ENCODE data around the gene CCDC136.
A peak's percentile ranks its signal among the peaks of the same experiment; 100 is the strongest.

CCDC136 gene

DNA sequence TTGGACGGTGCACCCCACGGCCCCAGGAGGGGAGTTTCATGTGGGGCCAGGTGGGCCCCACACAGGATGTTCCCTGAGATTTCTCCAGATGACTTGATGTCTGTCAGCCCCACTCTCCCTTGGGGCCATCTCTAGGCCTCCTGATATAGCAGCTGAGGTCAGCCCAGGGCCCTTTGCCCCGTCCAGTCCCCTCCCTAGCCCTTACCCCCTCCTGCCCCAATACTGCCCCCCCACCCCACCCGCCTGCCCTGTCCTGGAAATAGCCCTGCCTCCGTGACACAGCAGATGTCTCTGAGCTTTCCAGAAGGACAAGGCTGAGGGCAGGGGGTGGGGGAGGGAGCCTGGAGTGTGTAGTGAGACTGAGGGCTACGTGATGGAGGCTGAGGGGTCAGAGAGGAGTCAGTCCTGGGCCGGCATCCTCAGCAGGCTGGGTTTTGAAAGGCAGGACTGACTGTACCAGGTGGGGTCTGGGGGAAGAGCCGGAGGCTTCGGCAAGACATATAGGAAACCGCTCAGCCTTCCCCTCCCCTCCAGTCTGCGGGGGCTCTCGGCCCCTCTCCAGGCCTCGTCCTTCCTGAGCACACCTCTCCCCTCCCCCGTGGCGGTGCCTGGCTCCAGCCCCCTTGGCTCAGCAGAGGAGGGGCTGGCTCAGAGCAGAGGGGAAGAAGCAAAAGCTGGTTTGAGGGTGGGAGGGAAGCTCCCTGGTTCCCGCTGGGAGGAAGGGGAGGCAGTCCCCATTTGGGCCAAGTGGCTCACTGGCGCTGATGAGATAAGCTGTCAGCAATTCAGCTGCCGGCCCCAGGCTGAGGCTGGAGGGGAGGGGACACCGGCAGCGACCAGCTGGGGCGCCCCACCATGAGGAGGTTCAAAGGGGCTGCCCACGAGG lies 40.5 kb downstream of the CCDC136 start:
- no peaks in the 10 kb centered on the region for H3K36me3 Mint-ChIP-seq

DNA sequence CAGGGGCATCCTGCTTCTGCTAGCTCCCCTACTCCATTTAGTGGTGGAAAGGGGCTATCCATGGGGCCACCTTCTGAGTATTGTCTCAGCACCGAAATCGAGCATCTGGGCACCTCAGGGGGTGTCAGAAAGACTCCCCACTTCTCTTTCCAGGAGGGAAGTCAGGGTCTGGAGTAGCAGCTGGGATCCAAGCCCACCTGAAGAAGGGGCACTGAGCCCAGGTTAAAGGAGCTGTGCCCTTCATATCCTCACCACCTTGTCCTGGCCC lies 41.0 kb downstream of the CCDC136 start:
- Mint-ChIP-seq H3K27me3 (peaks cover 14% of the 10 kb centered on the region), H3K4me3 (no peak overlapping the region), H3K36me3 (no peaks in the 10 kb centered on the region), H3K4me1 (peaks cover 13% of the 10 kb centered on the region), H3K27ac (no peak overlapping the region), H3K9me3 (no peaks in the 10 kb centered on the region)

More for the DNA sequence above, 40.5 kb downstream of the CCDC136 start:
- Mint-ChIP-seq H3K27ac (no peak overlapping the region), H3K27me3 (peaks cover 14% of the 10 kb centered on the region), H3K4me3 (no peak overlapping the region), H3K9me3 (no peaks in the 10 kb centered on the region), H3K4me1 (peaks cover 13% of the 10 kb centered on the region)

DNA sequence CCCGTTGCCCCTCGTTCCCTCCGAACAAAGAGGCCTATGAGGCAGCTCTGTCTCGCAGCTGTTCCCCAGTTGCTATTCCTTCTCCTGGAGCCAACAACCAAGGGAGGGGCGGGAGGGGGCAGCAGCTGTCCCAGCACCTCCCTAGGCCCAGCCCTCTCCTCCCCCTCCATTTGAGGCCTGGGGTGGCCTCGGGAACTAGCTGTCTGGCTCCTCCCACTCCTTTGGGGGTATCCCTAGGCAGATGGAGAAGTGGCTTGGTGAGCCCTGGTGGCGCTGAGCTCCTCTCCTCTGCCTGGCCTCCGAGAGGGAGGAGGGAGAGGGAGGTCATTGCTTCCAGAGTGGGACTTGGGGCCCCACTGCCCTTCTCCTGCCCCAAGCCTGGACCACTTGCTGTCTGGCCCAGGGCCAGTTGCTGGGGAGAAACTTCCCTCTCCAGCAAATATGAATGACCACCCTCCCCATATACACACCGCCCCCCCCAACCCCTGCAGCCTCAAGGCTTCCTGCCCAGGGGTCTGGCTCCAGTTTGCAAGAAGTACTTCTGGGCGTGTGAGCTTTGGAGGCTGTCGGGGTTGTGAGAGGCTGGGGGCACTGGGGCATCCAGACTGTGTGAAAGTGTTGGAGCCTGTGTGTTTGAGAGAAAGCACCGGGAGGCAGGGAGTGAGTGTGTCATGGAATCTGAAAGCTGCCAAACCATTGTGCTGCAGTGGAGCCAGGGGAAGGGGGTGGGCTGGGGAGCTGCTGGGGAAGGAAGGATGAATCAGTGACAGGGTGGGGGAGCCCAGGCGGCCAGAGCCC lies 41.6 kb downstream of the CCDC136 start:
- H3K4me3 Mint-ChIP-seq, result no peak overlapping the region
- H3K36me3 Mint-ChIP-seq, result no peaks in the 10 kb centered on the region
- H3K9me3 Mint-ChIP-seq, result no peaks in the 10 kb centered on the region
- H3K27ac Mint-ChIP-seq, result no peak overlapping the region
- H3K4me1 Mint-ChIP-seq, result peaks cover 13% of the 10 kb centered on the region
- peaks cover 11% of the 10 kb centered on the region for H3K27me3 Mint-ChIP-seq

DNA sequence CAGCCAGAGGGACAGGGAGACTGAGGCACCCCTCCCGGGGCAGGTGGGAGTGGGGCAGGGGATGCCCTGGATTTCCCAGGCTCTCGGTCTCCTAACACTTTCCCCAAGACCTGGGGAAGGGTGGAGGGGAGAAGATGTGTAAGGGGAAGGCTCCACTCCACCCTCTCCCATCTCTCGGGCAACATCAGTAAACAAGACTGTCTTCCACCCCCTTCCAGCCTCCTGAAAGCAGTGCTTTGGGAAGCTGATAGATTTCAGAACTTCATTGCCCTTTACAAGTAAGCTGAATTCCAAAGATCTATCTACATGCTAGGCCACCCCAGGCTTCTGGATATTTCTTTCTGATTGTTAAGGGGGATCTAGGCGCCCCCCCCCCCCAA lies 42.2 kb downstream of the CCDC136 start:
- Mint-ChIP-seq H3K4me1 (peaks cover 13% of the 10 kb centered on the region), H3K27me3 (peaks cover 8% of the 10 kb centered on the region), H3K4me3 (no peak overlapping the region), H3K9me3 (no peaks in the 10 kb centered on the region), H3K36me3 (no peaks in the 10 kb centered on the region), H3K27ac (no peak overlapping the region)

DNA sequence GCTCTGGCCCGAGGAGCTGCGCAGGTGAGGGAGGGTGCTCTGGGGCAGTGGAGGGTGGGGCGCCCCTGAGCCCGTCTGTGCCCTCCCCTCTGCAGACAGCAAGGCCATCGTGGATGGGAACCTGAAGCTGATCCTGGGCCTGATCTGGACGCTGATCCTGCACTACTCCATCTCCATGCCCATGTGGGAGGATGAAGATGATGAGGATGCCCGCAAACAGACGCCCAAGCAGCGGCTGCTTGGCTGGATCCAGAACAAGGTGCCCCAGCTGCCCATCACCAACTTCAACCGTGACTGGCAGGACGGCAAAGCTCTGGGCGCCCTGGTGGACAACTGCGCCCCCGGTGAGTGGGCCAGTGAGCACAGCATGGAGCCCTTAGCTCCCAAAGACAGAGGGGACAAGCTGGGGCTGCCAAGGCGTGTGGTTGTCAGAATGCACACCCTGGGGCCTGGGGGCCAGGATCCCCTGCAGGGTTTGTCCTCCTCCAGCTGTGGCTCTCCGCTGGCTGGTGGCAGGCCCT lies 43.5 kb downstream of the CCDC136 start:
- no peak overlapping the region for H3K4me3 Mint-ChIP-seq
- peaks cover 5% of the 10 kb centered on the region for H3K4me1 Mint-ChIP-seq
- H3K27me3 Mint-ChIP-seq, result peaks cover 1% of the 10 kb centered on the region
- no peaks in the 10 kb centered on the region for H3K9me3 Mint-ChIP-seq
- no peak overlapping the region for H3K27ac Mint-ChIP-seq
- H3K36me3 Mint-ChIP-seq, result no peaks in the 10 kb centered on the region

DNA sequence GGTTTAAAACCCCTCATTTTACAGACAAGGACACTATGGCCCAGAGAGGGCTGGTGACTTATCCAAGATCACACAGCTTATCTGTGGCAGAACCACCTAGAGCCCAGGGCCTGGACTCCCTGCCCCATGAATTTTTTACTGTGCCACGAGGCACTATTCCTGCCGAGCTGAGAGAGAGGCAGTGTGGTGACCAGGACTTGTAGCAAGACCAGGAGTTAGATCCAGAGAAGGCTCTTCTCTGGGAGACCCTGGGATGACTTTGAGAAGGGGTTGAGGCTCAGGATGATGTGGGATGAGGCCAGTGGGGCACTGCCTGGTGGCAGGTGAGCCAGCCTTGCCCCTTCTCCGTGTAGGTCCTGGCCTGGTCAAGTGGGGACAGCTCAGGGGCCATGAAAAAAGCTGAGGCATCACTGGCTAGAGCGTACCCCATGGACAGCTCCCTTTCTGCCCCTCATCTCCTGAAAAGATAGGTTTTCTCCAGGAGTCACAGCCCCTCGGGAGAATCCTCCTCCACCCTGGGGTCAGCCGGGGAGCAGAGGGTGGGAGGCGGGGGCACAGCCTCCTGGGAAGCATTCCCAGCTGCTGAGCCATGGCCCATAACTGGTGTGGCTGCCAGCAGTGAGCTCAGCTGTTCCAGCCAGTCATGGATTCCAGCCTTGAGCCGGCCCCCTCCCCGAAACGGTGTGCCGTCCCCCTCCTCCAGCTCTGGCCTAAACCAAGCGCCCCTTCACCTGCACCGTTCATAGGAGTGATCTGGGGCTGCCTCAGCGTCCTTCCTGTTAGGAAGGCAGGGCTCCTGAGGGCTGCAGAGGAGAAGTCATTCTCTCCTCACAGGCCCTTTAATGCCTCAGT lies 44.2 kb downstream of the CCDC136 start:
- no peaks in the 10 kb centered on the region for H3K36me3 Mint-ChIP-seq
- no peaks in the 10 kb centered on the region for H3K4me1 Mint-ChIP-seq
- peak overlapping the region; percentile 59 for H3K27ac Mint-ChIP-seq

DNA sequence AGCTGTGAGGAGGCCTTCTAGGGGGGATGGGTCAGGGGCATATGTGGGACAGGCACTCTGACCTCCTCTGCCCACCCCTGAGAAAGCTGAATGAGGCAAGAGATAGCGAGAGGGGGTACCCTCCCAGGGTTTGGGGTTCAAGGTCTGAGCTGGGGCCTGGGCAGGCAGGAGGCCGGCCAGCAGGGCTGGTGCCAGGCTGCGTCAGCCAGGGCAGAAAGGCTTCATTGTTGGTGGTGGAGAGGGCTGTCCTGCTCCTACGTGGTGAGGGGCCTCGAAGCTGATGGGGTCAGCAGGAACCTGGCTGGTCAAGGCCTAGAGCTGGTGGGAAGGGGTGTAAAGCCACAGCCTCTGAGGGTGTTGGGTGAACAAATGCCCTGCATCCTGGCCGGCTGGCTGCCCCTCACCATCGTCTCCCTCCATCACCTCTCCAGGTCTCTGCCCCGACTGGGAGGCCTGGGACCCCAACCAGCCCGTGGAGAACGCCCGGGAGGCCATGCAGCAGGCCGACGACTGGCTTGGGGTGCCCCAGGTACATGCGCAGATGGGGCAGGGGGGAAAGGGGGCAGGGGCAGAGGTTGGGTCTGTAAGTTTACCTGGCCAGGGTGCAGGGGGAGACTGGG lies 45.1 kb downstream of the CCDC136 start:
- H3K9me3 Mint-ChIP-seq, result no peaks in the 10 kb centered on the region
- H3K27ac Mint-ChIP-seq, result no peak overlapping the region
- no peak overlapping the region for H3K4me3 Mint-ChIP-seq
- H3K27me3 Mint-ChIP-seq, result peaks cover 1% of the 10 kb centered on the region
- no peaks in the 10 kb centered on the region for H3K4me1 Mint-ChIP-seq
- H3K36me3 Mint-ChIP-seq, result no peaks in the 10 kb centered on the region

More for the DNA sequence above, 44.2 kb downstream of the CCDC136 start:
- no peaks in the 10 kb centered on the region for H3K9me3 Mint-ChIP-seq
- H3K27me3 Mint-ChIP-seq, result peaks cover 1% of the 10 kb centered on the region
- no peak overlapping the region for H3K4me3 Mint-ChIP-seq

DNA sequence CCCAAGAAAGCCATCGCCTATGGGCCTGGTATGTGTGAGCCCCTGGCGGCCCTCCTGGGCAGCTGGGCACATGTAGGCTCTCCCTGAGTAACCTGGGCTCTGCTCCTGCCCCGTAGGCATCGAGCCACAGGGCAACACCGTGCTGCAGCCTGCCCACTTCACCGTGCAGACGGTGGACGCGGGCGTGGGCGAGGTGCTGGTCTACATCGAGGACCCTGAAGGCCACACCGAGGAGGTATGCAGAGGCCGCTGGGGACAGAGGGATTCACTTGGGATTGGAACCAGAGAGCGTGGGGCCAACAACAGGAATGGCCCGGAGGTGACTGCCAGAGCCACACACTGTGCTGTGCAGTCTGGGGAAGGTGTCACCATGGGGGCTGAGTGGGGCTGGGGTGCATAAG lies 45.8 kb downstream of the CCDC136 start:
- H3K36me3 Mint-ChIP-seq, result no peaks in the 10 kb centered on the region

DNA sequence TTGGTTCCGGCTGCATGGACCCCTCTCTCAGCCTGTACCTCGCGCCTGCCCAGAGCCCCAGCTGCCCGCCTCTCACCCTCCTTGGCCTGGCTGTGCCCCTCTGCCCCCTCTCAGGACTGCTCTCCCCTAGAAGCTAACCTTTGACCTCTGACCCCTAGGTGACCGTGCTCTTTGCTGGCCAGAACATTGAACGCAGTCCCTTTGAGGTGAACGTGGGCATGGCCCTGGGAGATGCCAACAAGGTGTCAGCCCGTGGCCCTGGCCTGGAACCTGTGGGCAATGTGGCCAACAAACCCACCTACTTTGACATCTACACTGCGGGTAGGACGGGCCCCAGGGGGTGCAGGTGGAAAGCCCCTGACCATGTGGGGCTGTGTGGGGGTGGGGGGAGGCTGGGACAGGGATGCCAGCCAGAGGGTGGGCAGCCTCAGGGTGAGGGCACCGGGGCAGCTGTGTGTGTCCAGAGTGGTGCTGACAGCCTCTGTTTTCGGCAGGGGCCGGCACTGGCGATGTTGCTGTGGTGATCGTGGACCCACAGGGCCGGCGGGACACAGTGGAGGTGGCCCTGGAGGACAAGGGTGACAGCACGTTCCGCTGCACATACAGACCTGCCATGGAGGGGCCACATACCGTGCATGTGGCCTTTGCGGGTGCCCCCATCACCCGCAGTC lies 46.5 kb downstream of the CCDC136 start:
- H3K4me3 Mint-ChIP-seq, result no peak overlapping the region
- no peaks in the 10 kb centered on the region for H3K27me3 Mint-ChIP-seq
- no peaks in the 10 kb centered on the region for H3K36me3 Mint-ChIP-seq
- no peaks in the 10 kb centered on the region for H3K9me3 Mint-ChIP-seq
- H3K4me1 Mint-ChIP-seq, result no peaks in the 10 kb centered on the region
- no peak overlapping the region for H3K27ac Mint-ChIP-seq

More for the DNA sequence above, 45.8 kb downstream of the CCDC136 start:
- H3K9me3 Mint-ChIP-seq, result no peaks in the 10 kb centered on the region
- no peak overlapping the region for H3K4me3 Mint-ChIP-seq
- H3K27me3 Mint-ChIP-seq, result no peaks in the 10 kb centered on the region
- H3K27ac Mint-ChIP-seq, result no peak overlapping the region
- no peaks in the 10 kb centered on the region for H3K4me1 Mint-ChIP-seq

DNA sequence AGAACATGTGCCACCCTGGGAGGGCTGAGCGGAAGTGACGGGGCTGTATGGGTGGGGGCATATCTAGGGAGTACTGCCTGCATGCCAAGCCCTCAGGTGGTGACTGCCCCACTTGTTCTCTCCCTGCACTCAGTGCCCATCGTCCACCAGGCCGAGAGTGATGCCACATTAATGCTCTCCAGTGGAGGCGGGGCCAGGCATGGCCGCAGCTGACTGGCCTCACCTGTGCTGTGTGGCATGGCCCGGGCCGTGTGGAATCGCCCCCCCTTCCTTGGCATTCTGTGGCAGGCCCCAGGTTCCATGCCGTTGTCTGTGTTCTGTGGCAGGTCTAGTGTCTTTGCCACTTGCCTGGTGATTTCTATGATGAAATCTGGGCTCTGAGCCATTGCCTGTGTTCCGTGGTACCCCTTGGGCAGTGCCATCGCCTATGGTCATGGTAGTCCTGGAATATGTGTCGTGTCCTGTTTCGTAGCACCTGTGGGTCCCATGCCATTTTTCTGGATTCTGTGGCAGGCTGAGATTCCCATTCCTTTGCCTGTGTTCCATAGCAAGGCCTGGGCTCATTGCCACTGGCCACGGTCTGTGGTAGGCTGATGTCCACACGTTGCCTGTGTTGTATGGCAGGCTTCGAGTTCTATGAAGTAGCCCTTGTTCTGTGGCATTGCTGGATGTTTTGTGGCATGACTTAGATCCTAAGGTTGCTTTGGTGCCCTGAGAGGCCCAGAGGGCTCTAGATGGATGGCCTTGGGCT lies 47.4 kb downstream of the CCDC136 start:
- Mint-ChIP-seq H3K36me3 (no peaks in the 10 kb centered on the region), H3K9me3 (no peaks in the 10 kb centered on the region), H3K4me3 (no peak overlapping the region), H3K27me3 (no peaks in the 10 kb centered on the region), H3K4me1 (no peaks in the 10 kb centered on the region), H3K27ac (no peak overlapping the region)

DNA sequence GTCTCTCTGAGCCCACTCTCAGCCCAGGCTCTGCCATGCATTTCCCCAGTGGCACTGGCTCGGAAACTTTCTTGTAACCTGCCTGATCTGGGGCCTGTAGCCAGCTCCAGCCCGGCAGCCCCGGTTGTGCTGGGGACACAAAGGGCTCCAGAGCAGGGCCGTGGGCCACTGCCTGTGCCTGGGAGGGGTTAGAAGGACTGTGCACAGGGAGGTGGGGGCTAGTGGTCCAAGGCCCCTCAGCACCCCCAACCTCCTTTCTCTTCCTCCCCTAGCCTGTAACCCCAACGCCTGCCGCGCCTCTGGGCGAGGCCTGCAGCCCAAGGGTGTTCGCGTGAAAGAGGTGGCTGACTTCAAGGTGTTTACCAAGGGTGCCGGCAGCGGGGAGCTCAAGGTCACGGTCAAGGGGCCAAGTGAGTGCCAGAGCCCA lies 48.0 kb downstream of the CCDC136 start:
- Mint-ChIP-seq H3K4me3 (no peak overlapping the region), H3K27me3 (no peaks in the 10 kb centered on the region), H3K27ac (no peak overlapping the region), H3K36me3 (no peaks in the 10 kb centered on the region), H3K4me1 (no peaks in the 10 kb centered on the region), H3K9me3 (no peaks in the 10 kb centered on the region)

DNA sequence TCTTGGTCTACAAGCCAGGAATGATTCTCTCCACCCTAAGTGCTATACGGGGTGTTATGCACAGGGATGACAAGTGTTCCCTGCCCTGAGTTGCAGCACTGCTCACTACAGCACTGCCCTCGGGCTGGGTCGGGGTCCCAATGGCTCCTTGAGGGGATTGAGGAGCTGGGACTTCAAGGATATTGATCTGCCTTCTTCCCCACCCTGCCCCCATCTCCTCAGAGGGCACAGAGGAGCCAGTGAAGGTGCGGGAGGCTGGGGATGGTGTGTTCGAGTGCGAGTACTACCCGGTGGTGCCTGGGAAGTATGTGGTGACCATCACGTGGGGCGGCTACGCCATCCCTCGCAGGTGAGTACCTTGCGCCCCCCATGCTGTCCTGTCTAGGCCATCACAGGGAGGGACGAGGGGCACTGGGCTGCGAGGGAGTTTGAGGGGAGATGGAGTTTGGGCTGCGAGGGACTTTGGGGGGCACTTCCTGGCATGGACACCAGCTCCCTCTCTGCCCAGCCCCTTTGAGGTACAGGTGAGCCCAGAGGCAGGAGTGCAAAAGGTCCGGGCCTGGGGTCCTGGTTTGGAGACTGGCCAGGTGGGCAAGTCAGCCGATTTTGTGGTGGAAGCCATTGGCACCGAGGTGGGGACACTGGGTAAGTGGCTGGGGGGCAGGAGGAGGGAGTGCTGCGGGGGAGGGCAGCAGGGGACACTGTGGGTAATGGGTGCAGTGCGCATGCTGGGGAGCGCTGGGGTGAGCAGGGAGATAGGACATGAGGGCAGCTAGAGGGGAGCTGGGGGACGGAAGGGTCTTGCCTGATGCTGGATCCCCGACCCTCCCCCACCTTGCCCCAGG lies 48.8 kb downstream of the CCDC136 start:
- H3K9me3 Mint-ChIP-seq, result no peaks in the 10 kb centered on the region
- H3K27ac Mint-ChIP-seq, result no peak overlapping the region
- no peaks in the 10 kb centered on the region for H3K36me3 Mint-ChIP-seq

DNA sequence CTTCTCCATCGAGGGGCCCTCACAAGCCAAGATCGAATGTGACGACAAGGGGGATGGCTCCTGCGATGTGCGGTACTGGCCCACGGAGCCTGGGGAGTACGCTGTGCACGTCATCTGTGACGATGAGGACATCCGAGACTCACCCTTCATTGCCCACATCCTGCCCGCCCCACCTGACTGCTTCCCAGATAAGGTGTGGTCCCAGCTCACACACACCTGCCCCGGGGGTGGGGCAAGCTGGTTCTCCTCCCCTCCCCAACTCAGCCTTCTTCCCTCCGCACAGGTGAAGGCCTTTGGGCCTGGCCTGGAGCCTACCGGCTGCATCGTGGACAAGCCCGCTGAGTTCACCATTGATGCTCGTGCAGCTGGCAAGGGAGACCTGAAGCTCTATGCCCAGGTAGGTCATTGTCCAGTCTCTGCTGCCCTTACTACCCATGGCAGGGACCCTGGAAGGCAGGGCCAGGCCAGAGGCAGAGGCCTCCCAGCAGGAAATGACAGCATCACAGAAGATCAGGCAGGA lies 49.5 kb downstream of the CCDC136 start:
- H3K4me1 Mint-ChIP-seq, result no peaks in the 10 kb centered on the region
- H3K9me3 Mint-ChIP-seq, result no peaks in the 10 kb centered on the region
- H3K27ac Mint-ChIP-seq, result no peak overlapping the region
- H3K4me3 Mint-ChIP-seq, result no peak overlapping the region
- H3K27me3 Mint-ChIP-seq, result no peaks in the 10 kb centered on the region
- H3K36me3 Mint-ChIP-seq, result no peaks in the 10 kb centered on the region

More for the DNA sequence above, 48.8 kb downstream of the CCDC136 start:
- Mint-ChIP-seq H3K4me3 (no peak overlapping the region), H3K4me1 (no peaks in the 10 kb centered on the region), H3K27me3 (no peaks in the 10 kb centered on the region)

All from activated naive CD4-positive, alpha-beta T cell treated with anti-CD3 and anti-CD28 coated beads, Interleukin-2, amount 50 U/mL, for 24 hours (primary cell).